T-helper 1 cell treated with Interleukin-12 subunit alpha and Interleukin-12 subunit beta and Interleukin-4 antibody, amounts not matched to agents 30 ng/mL and 1 ng/mL, for 36 hours (primary cell): ENCODE data around the gene GLA. TPM values are rescaled to one million over a fixed set of nuclear protein-coding genes. Genes with fewer than 3 reads are reported as not detected.

Experiments
- intact Hi-C: fragments of 100-400 bp; cut with micrococcal nuclease; formaldehyde crosslinking; loops from one replicate; pipeline ENCODE4 v1.15.1; 2024
- total RNA-seq: library from RNA; stranded (reverse); gene quantifications from 2 replicates; pipeline ENCODE4 v1.2.3, GENCODE V29; 2022

The GLA gene
- total RNA-seq, 1 donor from 2014 or later: 37.8 TPM

DNA sequence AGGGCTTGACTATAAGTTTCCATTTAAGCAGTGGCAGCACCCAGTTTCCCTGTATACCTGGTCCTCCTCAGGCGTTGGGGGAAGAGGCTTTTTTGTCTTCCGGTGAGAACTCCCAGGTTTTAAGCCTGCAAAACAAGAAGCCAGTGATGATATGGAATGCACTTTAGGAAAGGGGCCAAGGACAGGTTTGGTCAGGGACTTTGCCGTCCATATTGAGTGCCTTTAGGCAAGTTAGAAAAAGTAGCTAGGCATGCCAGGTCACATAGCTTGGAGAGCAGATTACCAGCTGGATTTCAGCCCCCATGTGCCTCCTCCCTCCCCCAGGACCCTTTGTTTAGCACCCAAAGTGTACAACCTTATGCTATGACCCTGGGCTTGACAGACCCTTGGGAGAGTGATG, 45.6 kb downstream of the GLA start:
- intact Hi-C loops: no loop called here

DNA sequence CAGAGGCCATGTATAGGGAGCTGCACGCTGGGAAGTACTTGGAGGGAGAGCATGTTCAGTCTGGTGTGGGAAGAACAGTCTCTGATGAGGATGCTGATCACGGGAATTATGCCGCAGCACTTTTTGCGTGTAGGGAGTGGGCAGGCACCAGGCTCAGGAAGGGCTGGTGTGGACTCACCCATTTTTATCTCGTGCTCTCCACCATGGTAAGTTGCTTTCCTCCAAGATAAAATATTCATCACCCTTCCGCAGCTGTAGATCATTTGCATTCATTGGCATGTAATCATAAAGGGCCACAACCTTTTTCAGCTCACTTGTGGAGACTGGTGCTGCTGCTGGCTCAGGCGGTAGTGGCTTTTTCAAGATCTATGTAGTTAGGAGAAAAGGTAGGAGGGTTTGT, 47.3 kb downstream of the GLA start:
- intact Hi-C loops: no loop called here

DNA sequence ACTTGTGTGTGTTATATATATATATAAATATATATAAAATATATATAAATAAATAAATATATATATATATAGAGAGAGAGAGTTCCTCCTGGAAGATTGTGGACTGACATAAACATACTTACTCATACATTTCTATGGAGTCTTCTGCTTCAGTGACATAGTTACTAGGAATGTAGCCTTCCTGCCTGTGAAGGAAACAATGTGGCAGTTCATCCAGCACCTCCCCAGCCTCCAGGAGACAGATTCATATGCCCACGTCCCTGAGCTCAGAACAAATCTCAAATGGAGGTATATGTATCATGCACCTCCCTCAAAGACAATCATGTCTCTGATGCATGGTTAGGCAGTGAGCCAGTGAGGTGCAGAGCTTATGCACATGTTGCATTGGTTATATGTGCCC, 47.8 kb downstream of the GLA start:
- intact Hi-C loops: no loop called here

DNA sequence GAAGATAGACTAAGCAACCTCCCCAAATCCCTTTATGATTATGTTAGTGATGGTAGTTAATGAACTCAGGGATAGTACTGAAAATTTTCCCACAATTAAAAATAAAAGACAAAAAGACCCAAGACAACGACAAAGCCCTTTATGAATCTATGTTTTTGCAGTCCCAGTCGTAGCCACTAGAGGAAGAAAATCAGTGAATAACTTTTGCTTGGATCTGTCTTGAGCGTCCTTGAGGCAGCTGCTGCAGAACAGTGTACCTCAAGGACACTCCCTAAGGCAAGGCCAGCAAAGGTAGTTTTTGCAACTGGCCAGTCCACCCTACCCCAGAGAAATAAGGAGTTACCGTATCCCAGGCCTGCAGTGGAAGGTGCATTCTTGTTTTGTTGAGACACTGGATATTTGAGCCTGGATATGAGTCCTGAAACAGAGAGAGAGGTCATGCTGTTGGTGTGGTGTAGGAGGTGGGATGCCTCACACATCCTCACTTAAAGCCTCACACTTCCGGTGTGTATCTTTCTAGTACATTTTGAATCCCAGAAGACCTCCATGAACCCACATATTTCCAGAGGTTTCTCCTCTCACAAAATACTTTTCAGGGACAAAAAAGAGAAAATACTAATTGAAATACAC, 50.4 kb downstream of the GLA start:
- intact Hi-C loops: no loop called here

DNA sequence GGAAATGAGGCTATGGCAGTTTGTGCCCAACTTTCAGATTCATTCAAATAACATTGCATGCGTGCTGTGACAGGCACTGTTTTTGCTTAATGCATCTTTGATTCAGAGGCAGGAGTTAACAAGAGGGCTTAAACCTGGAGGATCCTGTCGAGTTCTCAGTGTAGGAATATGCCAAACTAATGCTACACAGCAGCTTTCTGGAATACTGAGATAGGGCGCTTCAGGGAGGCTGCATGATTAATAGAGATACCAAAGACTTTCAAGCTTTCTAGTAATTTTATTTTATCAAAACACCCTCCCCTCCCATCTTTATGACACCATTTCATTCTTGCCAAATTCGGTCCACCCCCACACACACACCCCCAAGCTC, 58.5 kb downstream of the GLA start:
- intact Hi-C loops: loop anchor here (2.0 to 5.0 kb wide), 2 partner anchors 252 to 583 kb away; partner anchors contain the start of gene ZMAT1

DNA sequence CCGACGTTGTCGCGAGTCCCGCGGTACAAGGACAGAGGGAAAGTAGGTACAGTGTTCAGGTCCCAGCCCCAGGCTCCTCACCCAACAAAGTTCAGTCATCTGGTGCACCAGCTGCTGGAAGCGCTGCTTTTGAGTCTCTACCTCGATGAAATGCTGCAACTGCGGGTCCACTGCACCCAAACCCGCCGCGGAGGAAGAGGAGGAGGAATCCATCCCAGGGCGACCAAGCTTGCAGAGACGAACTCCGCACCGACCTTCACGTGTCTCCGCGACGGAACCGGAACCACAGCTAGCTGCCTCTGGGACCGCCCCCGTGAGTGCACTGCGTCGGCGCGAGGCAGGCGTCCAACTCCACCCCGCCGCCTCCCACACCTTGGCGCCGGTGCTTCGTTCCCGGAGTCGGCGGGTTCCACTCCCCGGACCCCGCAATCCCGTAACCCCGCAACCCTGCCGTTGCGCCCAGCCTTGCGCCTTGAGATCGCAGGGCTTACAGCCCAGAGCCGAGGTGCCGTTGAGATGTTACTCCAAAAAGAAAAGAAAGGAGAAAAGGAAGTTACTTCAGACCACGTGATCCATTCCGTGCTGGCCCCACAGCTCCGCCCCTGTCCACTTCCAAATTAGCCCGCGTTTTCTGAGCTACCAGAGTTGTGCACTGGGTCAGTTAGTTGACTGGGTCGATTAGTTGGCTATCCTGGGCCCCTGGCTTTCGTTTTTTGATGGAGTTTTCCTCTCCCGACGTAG, 59.1 kb downstream of the GLA start, which contains the start of gene TIMM8A:
Gene TIMM8A (minus strand): TSS at position 291 of the 741 bp plus-strand sequence. CDS start 78 bp downstream, at position 213.
- intact Hi-C loops: loop anchor here (1.0 to 5.0 kb wide), 7 partner anchors 42 to 584 kb away; partner anchors contain the start of genes CSTF2, HNRNPH2 and ZMAT1

DNA sequence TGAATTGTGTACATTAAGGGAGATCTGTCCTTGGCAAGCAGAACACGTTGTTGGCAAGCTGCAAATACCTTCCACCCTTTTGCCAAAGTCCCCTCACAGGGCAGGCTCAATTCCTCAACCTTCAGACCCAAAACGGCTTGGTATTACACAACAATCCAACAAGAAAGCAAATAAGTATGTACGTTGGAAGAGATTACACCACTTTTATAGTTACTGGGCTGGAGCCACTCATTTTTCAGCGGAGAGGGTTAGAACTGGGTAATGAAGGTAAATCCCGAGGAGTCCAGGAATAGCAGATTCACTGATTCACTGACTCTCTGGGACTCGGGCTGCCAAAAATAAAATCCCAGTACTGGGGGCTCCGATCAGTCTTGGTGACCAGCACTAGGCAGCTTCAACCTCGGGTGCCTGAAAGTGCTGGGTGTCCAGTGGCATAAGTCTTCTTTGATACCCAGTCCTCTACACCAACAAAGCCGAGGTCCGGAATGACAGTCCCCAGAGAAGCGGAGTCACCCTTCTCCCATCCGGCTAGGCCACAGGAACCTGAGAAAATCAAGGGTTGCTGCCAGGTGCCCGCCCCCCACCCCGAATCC, 59.8 kb downstream of the GLA start:
- intact Hi-C loops: loop anchor here (1.0 to 5.0 kb wide), 7 partner anchors 42 to 584 kb away; partner anchors contain the start of genes CSTF2, HNRNPH2 and ZMAT1

Other genes with a start within 250 kb of the GLA start
- gene DRP2, start 188.1 kb downstream of the GLA start, total RNA-seq: 0.69 and 0.95 TPM in 2 replicates
- 0.12 and 0.29 TPM in 2 replicates for gene TAF7L, start 116.6 kb downstream of the GLA start, total RNA-seq
- 13.7 and 17.1 TPM in 2 replicates for gene TIMM8A, start 59.2 kb downstream of the GLA start, total RNA-seq
- gene BTK, start 21.7 kb downstream of the GLA start, total RNA-seq: not detected in 2 replicates
- 107 and 163 TPM in 2 replicates for gene RPL36A, start 16.9 kb downstream of the GLA start, total RNA-seq
- gene HNRNPH2, start 297 bp upstream of the GLA start, total RNA-seq: 44.4 and 46.4 TPM in 2 replicates
- gene ARMCX4, start 77.5 kb upstream of the GLA start, total RNA-seq: 2.6 and 3.2 TPM in 2 replicates
- 0.12 TPM in 1 of 2 replicates, not detected in the other for gene ARMCX1, start 142.6 kb upstream of the GLA start, total RNA-seq
- gene ARMCX6, start 210.1 kb upstream of the GLA start, total RNA-seq: 40.5 and 41.8 TPM in 2 replicates
- 31.8 and 33.3 TPM in 2 replicates for gene ARMCX3, start 215.2 kb upstream of the GLA start, total RNA-seq